ENCODE data around the gene KCNE4. TPM values are rescaled to one million over a fixed set of nuclear protein-coding genes. Genes with fewer than 3 reads are reported as not detected.

KCNE4 gene
- total and polyA plus RNA-seq, 2 experiments from 2014 or later: not detected

DNA sequence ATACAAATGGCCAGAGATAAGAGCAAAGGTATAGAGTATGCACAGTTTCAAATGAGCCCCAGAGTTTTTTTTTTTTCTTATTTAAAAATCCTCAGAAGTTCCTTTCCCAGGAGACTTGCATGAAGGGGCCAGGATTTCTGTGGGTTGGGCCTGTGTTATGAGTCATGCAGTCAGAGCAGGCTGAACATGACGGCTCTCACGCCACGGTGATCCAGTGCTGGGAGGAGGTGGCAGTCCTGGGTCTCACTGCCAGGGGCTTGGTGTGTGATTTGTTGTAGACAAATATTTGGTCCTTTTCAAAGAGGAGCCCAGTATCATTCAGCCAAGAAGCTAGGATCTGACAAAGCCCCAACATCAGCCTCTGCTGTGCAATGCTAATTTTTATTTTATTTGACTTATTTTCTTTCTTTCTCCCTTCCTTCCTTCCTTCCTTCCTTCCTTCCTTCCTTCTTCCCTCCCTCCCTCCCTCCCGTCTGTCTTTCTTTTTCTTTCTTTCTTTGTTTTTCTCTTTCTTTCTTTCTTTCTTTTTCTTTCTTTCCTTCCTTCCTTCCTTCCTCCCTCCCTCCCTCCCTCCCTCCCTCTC is 10.4 kb upstream of the KCNE4 start (continued):
- TF ChIP-seq, protein P1, sequence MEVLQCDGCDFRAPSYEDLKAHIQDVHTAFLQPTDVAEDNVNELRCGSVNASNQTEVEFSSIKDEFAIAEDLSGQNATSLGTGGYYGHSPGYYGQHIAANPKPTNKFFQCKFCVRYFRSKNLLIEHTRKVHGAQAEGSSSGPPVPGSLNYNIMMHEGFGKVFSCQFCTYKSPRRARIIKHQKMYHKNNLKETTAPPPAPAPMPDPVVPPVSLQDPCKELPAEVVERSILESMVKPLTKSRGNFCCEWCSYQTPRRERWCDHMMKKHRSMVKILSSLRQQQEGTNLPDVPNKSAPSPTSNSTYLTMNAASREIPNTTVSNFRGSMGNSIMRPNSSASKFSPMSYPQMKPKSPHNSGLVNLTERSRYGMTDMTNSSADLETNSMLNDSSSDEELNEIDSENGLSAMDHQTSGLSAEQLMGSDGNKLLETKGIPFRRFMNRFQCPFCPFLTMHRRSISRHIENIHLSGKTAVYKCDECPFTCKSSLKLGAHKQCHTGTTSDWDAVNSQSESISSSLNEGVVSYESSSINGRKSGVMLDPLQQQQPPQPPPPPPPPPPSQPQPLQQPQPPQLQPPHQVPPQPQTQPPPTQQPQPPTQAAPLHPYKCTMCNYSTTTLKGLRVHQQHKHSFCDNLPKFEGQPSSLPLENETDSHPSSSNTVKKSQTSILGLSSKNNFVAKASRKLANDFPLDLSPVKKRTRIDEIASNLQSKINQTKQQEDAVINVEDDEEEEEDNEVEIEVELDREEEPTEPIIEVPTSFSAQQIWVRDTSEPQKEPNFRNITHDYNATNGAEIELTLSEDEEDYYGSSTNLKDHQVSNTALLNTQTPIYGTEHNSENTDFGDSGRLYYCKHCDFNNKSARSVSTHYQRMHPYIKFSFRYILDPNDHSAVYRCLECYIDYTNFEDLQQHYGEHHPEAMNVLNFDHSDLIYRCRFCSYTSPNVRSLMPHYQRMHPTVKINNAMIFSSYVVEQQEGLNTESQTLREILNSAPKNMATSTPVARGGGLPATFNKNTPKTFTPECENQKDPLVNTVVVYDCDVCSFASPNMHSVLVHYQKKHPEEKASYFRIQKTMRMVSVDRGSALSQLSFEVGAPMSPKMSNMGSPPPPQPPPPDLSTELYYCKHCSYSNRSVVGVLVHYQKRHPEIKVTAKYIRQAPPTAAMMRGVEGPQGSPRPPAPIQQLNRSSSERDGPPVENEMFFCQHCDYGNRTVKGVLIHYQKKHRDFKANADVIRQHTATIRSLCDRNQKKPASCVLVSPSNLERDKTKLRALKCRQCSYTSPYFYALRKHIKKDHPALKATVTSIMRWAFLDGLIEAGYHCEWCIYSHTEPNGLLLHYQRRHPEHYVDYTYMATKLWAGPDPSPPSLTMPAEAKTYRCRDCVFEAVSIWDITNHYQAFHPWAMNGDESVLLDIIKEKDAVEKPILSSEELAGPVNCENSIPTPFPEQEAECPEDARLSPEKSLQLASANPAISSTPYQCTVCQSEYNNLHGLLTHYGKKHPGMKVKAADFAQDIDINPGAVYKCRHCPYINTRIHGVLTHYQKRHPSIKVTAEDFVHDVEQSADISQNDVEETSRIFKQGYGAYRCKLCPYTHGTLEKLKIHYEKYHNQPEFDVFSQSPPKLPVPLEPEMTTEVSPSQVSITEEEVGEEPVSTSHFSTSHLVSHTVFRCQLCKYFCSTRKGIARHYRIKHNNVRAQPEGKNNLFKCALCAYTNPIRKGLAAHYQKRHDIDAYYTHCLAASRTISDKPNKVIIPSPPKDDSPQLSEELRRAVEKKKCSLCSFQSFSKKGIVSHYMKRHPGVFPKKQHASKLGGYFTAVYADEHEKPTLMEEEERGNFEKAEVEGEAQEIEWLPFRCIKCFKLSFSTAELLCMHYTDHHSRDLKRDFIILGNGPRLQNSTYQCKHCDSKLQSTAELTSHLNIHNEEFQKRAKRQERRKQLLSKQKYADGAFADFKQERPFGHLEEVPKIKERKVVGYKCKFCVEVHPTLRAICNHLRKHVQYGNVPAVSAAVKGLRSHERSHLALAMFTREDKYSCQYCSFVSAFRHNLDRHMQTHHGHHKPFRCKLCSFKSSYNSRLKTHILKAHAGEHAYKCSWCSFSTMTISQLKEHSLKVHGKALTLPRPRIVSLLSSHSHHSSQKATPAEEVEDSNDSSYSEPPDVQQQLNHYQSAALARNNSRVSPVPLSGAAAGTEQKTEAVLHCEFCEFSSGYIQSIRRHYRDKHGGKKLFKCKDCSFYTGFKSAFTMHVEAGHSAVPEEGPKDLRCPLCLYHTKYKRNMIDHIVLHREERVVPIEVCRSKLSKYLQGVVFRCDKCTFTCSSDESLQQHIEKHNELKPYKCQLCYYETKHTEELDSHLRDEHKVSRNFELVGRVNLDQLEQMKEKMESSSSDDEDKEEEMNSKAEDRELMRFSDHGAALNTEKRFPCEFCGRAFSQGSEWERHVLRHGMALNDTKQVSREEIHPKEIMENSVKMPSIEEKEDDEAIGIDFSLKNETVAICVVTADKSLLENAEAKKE (CRISPR knock-in tag; IDR thresholded peaks at IDR 0.05): no peak
- no peak for TF ChIP-seq ZNF331 (CRISPR knock-in tag; IDR thresholded peaks at IDR 0.05; ENCODE audit: low read depth)
- no peak for TF ChIP-seq POLR2AphosphoS5 (IDR thresholded peaks at IDR 0.05; ENCODE audit: low read depth)
- TF ChIP-seq CREB1 (CRISPR knock-in tag; IDR thresholded peaks at IDR 0.05; ENCODE audit: low read depth): no peak
- TF ChIP-seq, protein P2, sequence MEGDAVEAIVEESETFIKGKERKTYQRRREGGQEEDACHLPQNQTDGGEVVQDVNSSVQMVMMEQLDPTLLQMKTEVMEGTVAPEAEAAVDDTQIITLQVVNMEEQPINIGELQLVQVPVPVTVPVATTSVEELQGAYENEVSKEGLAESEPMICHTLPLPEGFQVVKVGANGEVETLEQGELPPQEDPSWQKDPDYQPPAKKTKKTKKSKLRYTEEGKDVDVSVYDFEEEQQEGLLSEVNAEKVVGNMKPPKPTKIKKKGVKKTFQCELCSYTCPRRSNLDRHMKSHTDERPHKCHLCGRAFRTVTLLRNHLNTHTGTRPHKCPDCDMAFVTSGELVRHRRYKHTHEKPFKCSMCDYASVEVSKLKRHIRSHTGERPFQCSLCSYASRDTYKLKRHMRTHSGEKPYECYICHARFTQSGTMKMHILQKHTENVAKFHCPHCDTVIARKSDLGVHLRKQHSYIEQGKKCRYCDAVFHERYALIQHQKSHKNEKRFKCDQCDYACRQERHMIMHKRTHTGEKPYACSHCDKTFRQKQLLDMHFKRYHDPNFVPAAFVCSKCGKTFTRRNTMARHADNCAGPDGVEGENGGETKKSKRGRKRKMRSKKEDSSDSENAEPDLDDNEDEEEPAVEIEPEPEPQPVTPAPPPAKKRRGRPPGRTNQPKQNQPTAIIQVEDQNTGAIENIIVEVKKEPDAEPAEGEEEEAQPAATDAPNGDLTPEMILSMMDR (conservative IDR thresholded peaks at IDR 0.05; ENCODE audit: low read depth in 2 of 2): no peak
- no peak for TF ChIP-seq EZH2phosphoT487 (IDR thresholded peaks at IDR 0.05; ENCODE audit: unreplicated experiment)
- TF ChIP-seq ETS1 (IDR thresholded peaks at IDR 0.05): no peak
- TF ChIP-seq NANOG (IDR thresholded peaks at IDR 0.05; ENCODE audit: borderline replicate concordance): no peak

Data from GM23338 (cell line).